GM19025 (cell line): ENCODE results near the gene FBXO46.
A peak's percentile ranks its signal among the peaks of the same experiment; 100 is the strongest.
"Not testable (repeated sequence)": the region's sequence is repeated elsewhere in the genome, so short reads cannot be mapped to it uniquely, and the experiment has no call there.

Experiments
- ATAC-seq: cut with Tn5 transposase; IDR thresholded peaks from one replicate; pipeline ENCODE4 v1.9.1; 2021; ENCODE audit warnings: mild to moderate bottlenecking, low read depth, moderate library complexity; ENCODE audit not compliant: unreplicated experiment

Gene FBXO46

DNA sequence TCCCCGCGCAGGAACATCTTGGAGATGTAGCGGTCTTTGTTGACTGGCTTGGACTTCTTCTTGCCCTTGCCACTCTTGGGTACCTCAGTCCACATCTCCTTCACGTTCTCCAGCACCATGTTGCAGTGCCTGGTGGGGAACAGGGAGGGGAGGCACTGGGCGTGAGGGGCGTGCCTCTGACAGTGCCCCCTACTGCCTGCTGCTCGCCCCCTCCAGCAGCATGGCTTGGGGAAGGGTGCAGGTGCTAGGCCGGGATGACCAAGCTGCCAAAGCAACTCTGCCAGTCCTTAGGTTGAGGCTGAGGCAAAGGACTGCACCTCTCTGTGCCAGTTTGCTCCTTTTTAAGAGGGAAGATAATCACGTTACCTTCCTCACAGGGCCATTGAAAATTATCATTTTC lies 43.1 kb downstream of the FBXO46 start:
- ATAC-seq: no peak

- not testable (repeated sequence) for ATAC-seq
Observed at GRCh38 chr19:45685045-45685444, 45.7 kb downstream of the FBXO46 start.

DNA sequence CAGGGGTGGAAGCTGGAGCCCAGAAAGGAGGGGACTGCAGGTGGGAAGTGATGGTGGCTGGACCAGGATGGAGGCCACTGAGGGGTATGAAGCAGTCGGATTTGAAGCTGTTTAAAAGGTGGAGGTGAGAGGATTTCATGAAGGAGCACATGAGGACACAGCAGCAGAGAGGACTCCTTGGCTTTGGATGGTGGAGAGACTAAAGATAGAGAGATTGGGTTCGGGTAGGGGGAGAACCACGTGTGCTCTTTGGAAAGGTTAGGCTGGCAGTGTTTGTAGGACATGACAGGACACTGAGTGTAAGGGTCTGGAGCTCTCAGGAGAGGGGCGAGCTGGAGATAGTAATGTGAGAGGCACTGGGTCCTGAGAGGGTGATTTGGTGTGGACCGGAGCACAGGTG lies 47.8 kb downstream of the FBXO46 start:
- no peak for ATAC-seq

DNA sequence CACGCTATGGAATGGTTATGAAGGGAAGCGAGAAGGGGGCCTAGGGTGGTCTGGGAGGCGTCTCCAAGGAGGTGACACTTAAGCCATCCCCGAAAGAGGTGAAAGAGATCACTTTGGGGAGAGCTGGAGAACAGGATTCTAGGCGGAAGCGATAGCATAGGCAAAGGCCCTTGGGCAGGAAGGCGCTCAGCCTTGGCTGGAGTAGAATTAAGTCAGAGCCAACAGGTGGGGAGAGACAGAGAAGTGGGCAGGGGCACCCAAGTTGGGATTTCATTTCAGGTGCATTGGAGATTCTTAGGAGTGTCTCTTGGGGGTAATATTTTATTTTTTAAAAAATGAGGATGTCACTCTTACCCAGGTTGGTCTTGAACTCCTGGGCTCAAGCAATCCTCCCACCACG lies 48.6 kb downstream of the FBXO46 start:
- no peak for ATAC-seq

GRCh38 chr19:45681391-45682015 lies 49.2 kb downstream of the FBXO46 start:
- peak; percentile 82 for ATAC-seq

- ATAC-seq: no peak
Observed at GRCh38 chr19:45677351-45678230, 53.1 kb downstream of the FBXO46 start.

DNA sequence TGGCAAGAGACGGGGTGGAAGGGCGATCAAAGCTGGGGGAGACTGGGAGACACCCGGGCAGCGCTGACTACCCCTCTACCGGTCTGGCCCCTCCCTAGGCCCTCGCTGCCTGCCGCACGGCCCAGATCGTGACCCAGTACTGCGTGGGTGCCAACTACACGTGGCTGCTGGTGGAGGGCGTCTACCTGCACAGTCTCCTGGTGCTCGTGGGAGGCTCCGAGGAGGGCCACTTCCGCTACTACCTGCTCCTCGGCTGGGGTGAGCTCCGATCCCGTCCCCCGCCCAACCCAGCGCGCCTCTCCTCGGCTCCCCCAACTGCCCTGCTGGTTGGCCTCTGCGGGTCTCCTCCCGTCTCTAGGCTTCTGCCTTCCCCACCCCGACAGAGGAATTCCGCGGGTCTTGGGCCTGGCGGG lies 53.8 kb downstream of the FBXO46 start:
- ATAC-seq: no peak

DNA sequence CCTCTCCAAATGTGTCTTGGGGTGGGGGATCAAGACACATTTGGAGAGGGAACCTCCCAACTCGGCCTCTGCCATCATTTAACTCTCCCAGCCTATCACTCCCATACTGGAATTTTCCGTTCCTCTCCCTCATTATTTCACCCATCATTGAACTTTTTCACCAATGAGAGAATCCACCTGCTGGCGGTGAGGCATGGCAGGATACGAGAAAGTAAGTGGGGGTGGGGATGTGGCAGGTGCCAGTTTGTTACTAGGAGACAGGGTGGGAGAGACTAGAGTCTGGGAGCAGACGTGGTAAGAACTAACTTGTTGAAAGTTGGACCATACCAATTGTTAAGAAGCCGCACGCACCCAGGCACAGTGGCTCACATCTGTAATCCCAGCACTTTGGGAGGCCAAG lies 55.8 kb downstream of the FBXO46 start:
- no peak for ATAC-seq

DNA sequence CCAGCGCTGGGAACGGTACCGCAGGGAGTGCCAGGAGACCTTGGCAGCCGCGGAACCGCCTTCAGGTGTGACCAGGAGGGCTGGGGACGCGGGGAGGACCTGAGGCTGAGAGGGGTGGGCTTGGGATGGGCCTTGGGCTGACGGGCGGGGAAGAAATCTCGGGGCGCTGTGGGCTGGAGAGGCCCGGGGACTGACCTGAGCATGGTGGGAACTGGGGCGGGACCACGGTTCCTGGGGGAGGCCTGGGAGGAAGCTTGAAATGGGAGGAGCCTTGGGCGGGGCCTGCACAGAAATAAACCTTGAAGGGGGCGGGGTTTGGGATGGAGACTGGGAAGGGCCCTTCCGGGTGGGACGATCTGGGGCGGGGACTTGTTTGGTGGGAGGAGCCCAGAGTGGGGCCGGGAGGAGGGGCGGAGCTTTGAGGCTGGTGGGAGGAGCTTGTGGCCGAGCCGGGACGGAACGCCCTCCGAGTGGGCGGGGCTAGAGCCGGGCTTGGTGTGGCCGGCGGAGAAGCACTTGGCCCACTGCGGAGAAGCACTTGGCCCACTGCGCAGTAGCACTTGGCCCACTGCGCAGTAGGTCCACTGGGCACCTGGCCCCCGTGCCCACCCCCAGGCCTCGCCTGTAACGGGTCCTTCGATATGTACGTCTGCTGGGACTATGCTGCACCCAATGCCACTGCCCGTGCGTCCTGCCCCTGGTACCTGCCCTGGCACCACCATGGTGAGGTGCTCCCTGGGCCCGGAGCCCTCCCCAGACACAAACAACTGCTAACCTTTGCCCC lies 59.8 kb downstream of the FBXO46 start:
- ATAC-seq: no peak

GRCh38 chr19:45668342-45668871 lies 62.3 kb downstream of the FBXO46 start:
- no peak for ATAC-seq

- ATAC-seq: no peak
Observed at GRCh38 chr19:45667620-45668341, 62.9 kb downstream of the FBXO46 start, which contains the start of gene GIPR. GIPR (plus strand) TSS chr19:45668221; CDS start chr19:45669521, 1,300 bp downstream.

- no peak for ATAC-seq
Observed at GRCh38 chr19:45664575-45664974, 66.1 kb downstream of the FBXO46 start.

DNA sequence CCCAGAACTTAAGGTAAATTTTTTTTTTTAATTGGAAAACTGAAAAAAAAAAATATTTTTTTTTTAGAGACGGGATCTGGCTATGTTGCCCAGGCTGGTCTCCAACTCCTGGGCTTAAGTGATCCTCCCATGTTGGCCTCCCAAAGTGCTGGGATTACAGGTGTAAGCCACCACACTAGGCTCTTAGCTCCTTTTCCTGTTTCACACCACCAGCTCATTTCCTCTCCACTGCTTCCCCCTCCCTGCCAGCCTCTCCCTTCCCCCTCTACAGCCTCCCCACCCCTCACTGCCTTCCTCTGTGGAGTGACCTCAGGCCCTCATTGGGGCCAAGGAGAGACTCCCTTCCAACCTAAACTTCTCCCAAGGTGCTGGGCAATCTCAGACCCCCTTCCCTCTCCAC lies 66.9 kb downstream of the FBXO46 start:
- no peak for ATAC-seq

DNA sequence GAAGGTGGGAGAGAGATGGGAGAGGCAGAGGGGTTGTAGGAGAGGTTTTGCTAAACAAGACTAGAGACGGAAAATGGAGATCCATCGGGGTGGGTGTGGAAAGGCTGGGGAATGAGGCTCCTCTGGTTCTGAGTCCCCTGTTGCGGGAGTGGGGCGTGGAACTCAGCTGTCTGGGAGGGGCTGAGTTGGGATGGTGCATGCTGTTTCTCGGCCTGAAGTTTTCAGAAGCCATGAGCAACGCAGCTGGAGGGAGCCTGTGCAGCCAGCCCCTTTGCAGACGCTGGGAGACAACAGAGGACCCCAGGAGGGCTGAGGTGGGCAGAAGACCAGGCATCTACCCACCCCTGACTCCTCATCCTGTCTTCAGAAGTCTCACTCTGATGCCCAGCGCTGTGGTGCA lies 70.1 kb downstream of the FBXO46 start:
- ATAC-seq: no peak
